ENCODE measurements around the gene LRRC23. TPM values are rescaled to one million over a fixed set of nuclear protein-coding genes. Genes with fewer than 3 reads are reported as not detected.
A peak's percentile ranks its signal among the peaks of the same experiment; 100 is the strongest.

LRRC23 gene
- total RNA-seq, 2 donors from 2014 or later, result 8.5 TPM

- Histone ChIP-seq H3K36me3 (peaks cover 4% of the 10 kb centered on the region), H3K27me3 (replicated peaks; ENCODE audit: insufficient read depth) (no peaks in the 10 kb centered on the region), H3K9me3 (no peaks in the 10 kb centered on the region), H3K4me3 (no peak overlapping the region), H3K4me1 (ENCODE audit: control insufficient read depth in 1 of 2, low read depth in 2 of 2) (peaks cover 28 to 44% of the 10 kb centered on the region in 2 donors), H3K27ac (peak overlapping the region; percentile 95 to 99)
- no peak for ATAC-seq (ENCODE audit: insufficient number of reproducible peaks, low FRiP score, low read depth)
- no peak for DNase-seq (ENCODE audit: low spot score)
- no peak for TF ChIP-seq CTCF (IDR thresholded peaks at IDR 0.05)
Observed at GRCh38 chr12:6942331-6942665, 37.7 kb downstream of the LRRC23 start.

- TF ChIP-seq CTCF (IDR thresholded peaks at IDR 0.05), result no peak
- H3K9me3 ChIP-seq, result no peaks in the 10 kb centered on the region
- DNase-seq (ENCODE audit: low spot score) (peak; percentile 76), ATAC-seq (ENCODE audit: insufficient number of reproducible peaks, low FRiP score, low read depth) (peak; percentile 56)
- H3K27ac ChIP-seq, result peak overlapping the region; percentile 95 to 99
- peak overlapping the region; percentile 77 for H3K4me3 ChIP-seq
- H3K27me3 ChIP-seq (replicated peaks; ENCODE audit: insufficient read depth), result no peaks in the 10 kb centered on the region
- peaks cover 4% of the 10 kb centered on the region for H3K36me3 ChIP-seq
- H3K4me1 ChIP-seq (ENCODE audit: control insufficient read depth in 1 of 2, low read depth in 2 of 2), result peaks cover 25 to 39% of the 10 kb centered on the region in 2 donors
Observed at GRCh38 chr12:6943389-6943721, 38.7 kb downstream of the LRRC23 start.

- no peak for DNase-seq (ENCODE audit: low spot score)
- Histone ChIP-seq H3K36me3 (peaks cover 4% of the 10 kb centered on the region), H3K9me3 (no peaks in the 10 kb centered on the region), H3K27ac (peak within 1 kb of the TSS; percentile 95 to 99), H3K4me3 (peak within 1 kb of the TSS; percentile 77), H3K27me3 (replicated peaks; ENCODE audit: insufficient read depth) (no peaks in the 10 kb centered on the region), H3K4me1 (ENCODE audit: control insufficient read depth in 1 of 2, low read depth in 2 of 2) (peaks cover 21 to 34% of the 10 kb centered on the region in 2 donors)
- no peak for TF ChIP-seq CTCF (IDR thresholded peaks at IDR 0.05)
- ATAC-seq (ENCODE audit: insufficient number of reproducible peaks, low FRiP score, low read depth), result peak; percentile 56
Observed at GRCh38 chr12:6943722-6944380, 39.2 kb downstream of the LRRC23 start, which contains the start of the genes C12orf57 and RNU7-1. C12orf57 (plus strand) TSS chr12:6944022; CDS start chr12:6944122, 100 bp downstream. RNU7-1 (plus strand) TSS chr12:6943816.

- H3K36me3 ChIP-seq, result peaks cover 4% of the 10 kb centered on the region
- peaks cover 21 to 27% of the 10 kb centered on the region in 2 donors for H3K4me1 ChIP-seq (ENCODE audit: control insufficient read depth in 1 of 2, low read depth in 2 of 2)
- ATAC-seq (ENCODE audit: insufficient number of reproducible peaks, low FRiP score, low read depth) (peak; percentile 75), DNase-seq (ENCODE audit: low spot score) (peak; percentile 82)
- no peaks in the 10 kb centered on the region for H3K27me3 ChIP-seq (replicated peaks; ENCODE audit: insufficient read depth)
- no peaks in the 10 kb centered on the region for H3K9me3 ChIP-seq
- peak overlapping the region; percentile 95 to 99 for H3K27ac ChIP-seq
- peak overlapping the region; percentile 77 for H3K4me3 ChIP-seq
- TF ChIP-seq CTCF (IDR thresholded peaks at IDR 0.05), result peak; percentile 90
Observed at GRCh38 chr12:6944381-6945186, 40.0 kb downstream of the LRRC23 start.

- Histone ChIP-seq H3K9me3 (no peaks in the 10 kb centered on the region), H3K27me3 (replicated peaks; ENCODE audit: insufficient read depth) (no peaks in the 10 kb centered on the region), H3K4me3 (no peak overlapping the region), H3K36me3 (peaks cover 4% of the 10 kb centered on the region), H3K27ac (no peak overlapping the region), H3K4me1 (ENCODE audit: control insufficient read depth in 1 of 2, low read depth in 2 of 2) (peaks cover 21 to 27% of the 10 kb centered on the region in 2 donors)
- no peak for ATAC-seq (ENCODE audit: insufficient number of reproducible peaks, low FRiP score, low read depth)
- TF ChIP-seq CTCF (IDR thresholded peaks at IDR 0.05), result no peak
- no peak for DNase-seq (ENCODE audit: low spot score)
Observed at GRCh38 chr12:6945613-6946012, 41.0 kb downstream of the LRRC23 start.
